HG03060 (cell line): ENCODE results near the gene AQP1.

Source experiments
- ATAC-seq: cut with Tn5 transposase; IDR thresholded peaks from one replicate; pipeline ENCODE4 v1.9.1; 2021; ENCODE audit warnings: low read depth, moderate number of reproducible peaks; ENCODE audit not compliant: unreplicated experiment

The AQP1 gene

DNA sequence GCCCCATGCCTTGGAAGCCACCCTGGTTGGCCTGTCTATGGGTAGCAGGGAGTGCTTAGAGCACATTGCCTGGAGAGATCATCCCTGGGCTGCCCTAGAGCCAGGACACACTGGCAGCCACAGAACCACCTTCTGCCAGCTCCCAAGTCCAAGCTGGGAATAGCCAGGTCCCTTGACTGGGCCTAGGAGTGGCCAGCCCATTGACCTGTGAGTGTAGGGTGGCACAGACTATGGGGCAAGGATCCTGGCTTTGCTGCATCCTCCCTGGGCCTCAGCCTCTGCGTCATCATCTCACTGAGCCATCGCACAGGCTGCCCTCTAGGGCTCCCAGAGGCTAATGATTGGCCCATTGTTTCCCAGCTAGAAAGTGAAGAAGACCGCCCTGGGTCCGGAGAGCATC lies 7.0 kb downstream of the AQP1 start:
- no peak for ATAC-seq

DNA sequence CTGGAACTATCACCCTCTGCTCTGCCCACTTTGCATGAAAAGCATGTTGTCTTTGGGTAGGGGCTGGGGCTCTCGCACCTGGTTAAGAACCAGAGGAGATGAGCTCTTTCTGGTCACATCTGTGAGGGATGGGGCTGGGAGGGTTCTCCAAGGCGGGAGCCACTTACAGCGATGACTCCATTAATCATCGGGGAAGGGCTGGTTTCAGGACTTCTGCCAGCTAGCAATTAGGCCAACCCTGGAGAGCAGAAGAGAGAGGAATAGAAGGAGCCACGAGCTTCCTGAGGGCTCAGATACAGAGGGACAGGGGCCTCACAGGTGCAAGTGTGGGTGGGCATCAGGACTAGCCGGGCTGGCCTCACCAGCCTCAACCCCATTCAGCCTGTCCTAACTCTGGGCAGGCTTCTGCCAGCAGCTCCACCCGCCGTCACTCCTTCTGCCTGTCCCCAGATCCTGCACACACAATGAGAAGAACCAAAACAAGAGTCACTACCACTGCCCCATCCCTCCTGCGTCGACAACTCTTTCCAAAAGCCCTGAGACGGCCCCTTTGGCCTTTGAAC lies 8.4 kb downstream of the AQP1 start:
- ATAC-seq, result no peak

DNA sequence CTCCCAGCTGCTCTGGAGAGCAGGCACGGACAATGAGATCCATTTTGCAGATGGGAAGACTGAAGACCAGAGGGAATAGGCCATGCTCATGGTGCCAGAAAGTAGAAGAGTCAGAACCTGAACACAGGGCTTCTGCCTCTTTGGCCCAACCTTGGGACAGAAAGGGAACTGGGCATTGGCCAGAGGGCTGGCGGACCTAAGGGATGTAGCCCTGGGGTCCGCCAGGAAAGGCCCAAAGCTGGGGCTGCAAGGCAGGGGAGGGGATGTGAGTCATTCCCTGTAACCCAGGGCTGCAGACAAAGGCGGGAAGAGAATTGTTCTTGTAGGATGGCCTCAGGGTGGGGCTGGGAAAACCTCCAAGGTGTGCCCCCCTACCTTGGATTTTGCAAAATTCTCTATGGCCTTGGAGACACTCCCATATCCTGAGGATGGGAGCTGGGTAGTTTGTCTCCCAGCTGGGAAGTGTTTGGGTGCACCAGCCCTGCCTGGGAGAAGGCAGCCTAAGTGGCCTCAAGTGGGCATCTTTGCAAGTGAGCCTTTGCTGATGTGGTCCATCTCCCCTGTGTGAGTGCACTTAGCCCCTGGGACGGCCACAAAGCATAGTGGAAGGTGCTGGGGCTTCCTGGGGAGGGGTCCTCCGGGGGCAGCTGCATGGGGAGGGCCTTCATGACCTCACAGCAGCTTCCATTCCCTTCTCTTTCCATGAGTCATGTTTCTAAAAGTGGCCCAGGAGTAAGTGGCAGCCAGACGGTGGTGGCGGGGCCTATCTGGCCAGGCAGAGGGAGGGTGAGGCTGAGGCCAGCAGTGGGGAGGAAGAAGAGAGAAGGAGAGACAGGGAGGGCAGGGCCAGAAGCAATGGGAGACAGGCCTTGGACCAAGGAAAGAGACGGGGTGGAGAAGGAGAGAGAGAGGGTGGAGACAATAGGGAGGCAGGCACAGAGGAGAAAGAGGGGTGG lies 9.2 kb downstream of the AQP1 start:
- no peak for ATAC-seq

DNA sequence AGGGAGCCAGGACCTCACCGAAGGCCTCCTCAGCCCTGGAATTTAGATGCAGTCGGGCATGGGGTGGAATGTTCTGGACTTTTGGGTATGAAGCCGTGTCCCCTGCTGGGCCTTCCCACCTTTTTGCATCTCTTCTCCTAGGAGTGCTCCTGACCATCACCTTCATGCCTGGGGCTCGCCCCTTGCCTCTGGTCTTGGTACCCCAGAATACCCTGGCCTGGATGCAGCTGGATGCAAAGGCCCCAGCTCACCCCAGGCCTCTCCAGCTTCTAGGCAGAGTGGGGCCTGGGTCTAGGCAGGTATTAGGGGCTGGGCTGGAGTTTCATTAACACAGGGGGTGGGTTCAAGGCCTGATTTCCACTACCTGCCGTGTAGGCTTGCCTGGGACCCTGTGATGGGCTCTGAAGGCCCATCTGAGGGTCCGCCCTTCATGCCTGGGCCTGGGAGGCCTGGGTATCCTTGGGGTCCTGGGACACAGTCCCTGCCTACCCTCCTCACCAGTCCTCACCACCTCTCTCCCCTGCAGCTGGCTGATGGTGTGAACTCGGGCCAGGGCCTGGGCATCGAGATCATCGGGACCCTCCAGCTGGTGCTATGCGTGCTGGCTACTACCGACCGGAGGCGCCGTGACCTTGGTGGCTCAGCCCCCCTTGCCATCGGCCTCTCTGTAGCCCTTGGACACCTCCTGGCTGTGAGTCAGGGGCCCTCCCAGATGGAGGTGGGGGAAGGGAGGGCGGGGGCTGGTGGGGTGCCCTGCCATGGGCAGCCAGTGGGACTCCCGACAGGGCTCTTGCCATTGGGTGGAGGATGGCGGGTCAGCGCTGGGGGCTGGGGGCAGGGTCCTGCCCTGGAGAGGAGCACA lies 10.1 kb downstream of the AQP1 start:
- no peak for ATAC-seq

GRCh38 chr7:30922596-30922995 lies 10.9 kb downstream of the AQP1 start:
- ATAC-seq, result no peak

DNA sequence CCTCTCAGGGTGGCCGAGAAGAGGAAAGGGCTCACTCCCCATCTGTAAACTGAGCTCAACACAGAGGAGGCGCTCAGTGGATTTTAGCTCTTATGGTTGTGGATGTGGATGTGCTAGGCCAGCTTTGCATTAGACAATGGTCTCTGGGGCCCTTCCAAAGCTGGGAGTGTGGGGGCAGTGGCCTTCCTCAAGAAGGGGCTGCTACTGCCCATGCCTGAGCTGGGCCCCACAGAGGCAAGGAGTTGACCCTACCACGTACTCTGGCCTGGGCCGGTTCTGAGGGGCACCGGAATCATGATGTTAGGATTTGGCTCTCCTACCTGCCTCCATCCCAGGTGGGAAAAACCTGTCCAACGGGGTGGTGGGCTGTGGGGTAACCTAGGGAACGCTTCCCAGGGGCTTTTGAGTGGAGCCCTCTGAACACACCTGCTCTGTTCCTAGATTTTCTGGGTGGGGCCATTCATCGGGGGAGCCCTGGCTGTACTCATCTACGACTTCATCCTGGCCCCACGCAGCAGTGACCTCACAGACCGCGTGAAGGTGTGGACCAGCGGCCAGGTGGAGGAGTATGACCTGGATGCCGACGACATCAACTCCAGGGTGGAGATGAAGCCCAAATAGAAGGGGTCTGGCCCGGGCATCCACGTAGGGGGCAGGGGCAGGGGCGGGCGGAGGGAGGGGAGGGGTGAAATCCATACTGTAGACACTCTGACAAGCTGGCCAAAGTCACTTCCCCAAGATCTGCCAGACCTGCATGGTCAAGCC lies 11.5 kb downstream of the AQP1 start:
- no peak for ATAC-seq

DNA sequence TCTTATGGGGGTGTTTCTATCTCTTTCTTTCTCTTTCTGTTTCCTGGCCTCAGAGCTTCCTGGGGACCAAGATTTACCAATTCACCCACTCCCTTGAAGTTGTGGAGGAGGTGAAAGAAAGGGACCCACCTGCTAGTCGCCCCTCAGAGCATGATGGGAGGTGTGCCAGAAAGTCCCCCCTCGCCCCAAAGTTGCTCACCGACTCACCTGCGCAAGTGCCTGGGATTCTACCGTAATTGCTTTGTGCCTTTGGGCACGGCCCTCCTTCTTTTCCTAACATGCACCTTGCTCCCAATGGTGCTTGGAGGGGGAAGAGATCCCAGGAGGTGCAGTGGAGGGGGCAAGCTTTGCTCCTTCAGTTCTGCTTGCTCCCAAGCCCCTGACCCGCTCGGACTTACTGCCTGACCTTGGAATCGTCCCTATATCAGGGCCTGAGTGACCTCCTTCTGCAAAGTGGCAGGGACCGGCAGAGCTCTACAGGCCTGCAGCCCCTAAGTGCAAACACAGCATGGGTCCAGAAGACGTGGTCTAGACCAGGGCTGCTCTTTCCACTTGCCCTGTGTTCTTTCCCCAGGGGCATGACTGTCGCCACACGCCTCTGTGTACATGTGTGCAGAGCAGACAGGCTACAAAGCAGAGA lies 12.2 kb downstream of the AQP1 start:
- ATAC-seq, result no peak

- ATAC-seq, result no peak
Observed at GRCh38 chr7:30924624-30925023, 13.0 kb downstream of the AQP1 start.

- ATAC-seq, result no peak
Observed at GRCh38 chr7:30925117-30925516, 13.5 kb downstream of the AQP1 start.

- ATAC-seq, result no peak
Observed at GRCh38 chr7:30925913-30926312, 14.3 kb downstream of the AQP1 start.

DNA sequence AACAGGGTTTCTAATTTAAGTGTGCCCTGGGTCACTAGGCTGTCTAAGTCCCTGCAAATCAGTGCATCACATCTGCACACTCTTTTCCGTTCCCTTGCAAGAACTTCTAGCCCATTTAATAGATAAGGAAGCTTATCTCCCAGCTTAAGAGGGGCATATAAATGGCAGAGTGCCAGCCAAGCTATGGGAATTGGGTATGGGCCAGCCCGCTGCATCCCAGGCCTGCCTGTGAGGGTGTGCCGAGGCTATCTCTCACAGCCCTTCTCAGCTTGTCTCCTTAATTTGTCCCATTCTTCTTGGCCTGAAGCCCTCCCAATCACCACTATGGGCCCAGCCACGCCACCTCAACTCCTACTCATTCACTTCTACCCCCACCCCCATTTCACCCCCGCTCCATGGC lies 14.7 kb downstream of the AQP1 start:
- ATAC-seq, result no peak

- ATAC-seq, result no peak
Observed at GRCh38 chr7:30927040-30927439, 15.4 kb downstream of the AQP1 start.

- no peak for ATAC-seq
Observed at GRCh38 chr7:30927559-30927958, 15.9 kb downstream of the AQP1 start.

DNA sequence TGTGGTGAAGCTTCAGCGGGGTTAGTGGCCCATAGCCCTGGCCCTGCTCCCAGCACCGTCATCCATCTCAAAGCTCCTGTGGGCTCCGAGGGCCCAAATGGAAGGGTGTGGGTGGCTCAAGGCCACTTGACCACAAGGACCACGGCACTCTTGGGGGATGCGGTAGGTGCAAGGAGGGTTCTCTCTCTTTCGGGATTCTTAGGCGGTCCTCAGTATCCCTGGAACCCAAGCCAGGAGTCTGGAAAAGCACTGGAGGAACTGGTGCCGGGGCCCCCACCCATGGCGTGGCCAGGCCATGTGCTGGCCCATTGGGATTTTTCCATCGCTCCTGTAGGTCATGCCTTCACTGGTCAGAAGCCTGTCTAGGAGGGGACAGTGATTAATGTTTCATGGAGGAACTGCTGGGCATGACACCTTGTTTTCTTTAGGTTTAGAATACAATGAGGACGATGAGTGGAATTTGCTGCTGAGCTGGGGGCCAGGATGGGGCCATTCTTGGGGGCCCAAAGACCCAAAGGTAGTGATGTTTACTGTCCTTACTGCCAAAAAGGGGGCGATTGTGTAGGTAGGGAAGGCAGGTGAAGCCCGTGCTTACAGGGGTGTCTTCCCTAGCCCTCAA lies 16.7 kb downstream of the AQP1 start:
- no peak for ATAC-seq

- no peak for ATAC-seq
Observed at GRCh38 chr7:30929686-30930085, 18.0 kb downstream of the AQP1 start.

GRCh38 chr7:30930621-30931020 lies 19.0 kb downstream of the AQP1 start:
- no peak for ATAC-seq

- ATAC-seq, result no peak
Observed at GRCh38 chr7:30931161-30931928, 19.7 kb downstream of the AQP1 start.

- no peak for ATAC-seq
Observed at GRCh38 chr7:30931929-30932540, 20.4 kb downstream of the AQP1 start.
